ENCODE data around the gene ZNF189. TPM values are rescaled to one million over a fixed set of nuclear protein-coding genes. Genes with fewer than 3 reads are reported as not detected.

The ZNF189 gene
- 6.7 and 13.4 TPM in 2 replicates for total RNA-seq

DNA sequence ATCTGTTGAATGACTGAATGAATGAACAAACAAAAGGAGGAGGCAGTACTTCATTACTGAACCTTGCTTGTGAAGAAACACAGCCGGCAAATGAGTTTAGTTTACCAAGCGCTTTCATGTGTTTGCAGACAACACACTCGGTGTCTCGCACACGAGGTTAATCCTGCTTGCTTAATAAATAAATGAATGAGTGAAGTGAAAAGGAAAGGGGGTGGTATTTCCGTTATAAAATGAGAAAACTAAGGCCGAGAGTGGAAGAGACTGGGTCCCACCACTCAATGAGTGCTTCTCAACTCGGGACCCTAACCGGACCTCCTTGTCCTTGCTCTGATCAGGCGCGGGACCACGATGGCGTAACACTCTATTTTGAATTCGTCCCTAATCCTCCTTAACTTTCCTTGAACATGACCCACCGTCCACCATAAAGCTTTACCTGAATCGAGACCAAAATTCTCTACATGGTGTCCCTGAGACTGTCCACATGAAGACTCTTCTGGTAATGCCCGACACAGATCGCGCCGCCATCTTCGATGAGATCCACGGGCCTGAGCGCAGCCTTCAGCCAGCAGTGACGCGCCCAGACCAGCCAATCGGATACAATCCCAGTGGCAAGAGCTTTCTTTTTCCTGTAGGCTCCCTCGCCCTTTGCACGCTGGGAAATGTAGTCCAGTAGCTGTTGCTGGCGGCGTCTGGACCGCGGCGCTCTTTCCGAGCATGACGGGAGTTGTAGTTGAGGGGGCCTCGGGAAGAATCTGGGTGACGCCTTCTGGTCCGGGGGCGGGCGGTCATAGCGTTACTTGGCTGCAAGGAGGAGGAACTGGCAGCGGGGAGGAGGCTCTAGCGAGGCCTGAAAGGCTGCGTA, at the start of gene ZNF189, which contains the start of gene MRPL50:
Gene ZNF189, plus strand, starts transcription at position 784 of the 862 bp plus-strand sequence. CDS start 306 bp downstream, outside the sequence.
Gene MRPL50, minus strand, starts transcription at position 551 of the 862 bp plus-strand sequence. Its CDS starts 26 bp downstream, at position 525.

DNA sequence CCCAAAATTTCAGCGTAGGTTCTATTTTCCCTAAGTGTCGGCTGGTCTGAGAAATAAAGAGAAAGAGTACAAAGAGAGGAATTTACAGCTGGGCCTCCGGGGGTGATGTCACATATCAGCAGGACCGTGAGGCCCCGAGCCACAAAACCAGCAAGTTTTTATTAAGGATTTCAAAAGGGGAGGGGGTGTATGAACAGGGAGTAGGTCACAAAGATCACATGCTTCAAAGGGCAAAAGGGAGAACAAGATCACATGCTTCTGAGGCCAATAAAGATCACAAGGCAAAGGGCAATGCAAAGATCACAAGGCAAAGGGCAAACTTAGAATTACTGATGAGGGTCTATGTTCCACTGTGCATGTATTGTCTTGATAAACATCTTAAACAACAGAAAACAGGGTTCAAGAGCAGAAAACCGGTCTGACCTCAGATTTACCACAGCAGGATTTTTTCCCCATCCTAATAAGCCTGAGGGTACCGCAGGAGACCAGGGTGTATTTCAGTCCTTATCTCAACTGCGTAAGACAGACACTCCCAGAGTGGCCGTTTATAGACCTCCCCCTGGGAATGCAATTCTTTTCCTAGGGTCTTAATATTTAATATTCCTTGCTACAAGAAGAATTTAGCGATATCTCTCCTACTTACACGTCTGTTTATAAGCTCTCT, 13.6 kb upstream of the ZNF189 start, which contains the start of gene BAAT:
Gene BAAT, minus strand, starts transcription at position 134 of the 664 bp plus-strand sequence. CDS start 13,602 bp downstream, outside the sequence.

DNA sequence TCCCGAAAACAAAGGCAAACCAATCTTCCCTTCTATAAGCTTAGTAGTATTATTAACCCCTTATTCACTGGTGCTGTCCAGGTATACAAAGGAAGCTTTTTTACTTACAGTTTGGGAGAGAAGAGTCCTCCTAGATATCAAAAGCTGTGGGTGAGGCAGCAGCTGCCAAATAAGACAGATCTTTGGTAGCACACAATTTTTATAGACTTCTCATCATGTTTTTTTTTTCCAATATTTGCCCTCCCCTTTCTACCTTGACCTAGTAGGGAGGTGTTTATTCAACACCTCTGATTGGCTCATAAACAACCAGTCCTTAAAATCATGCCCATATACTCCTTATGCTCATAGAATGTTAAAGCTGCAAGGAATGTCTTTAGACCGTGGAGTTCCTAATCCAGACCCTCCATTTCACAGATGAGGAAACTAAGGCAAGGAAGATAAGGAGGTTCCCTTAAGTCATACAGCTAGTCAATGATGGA, 37.0 kb downstream of the ZNF189 start, which contains the start of gene ALDOB:
Gene ALDOB, minus strand, starts transcription at position 174 of the 479 bp plus-strand sequence. CDS start 4,887 bp downstream, outside the sequence.

Other genes with a start within 250 kb of the ZNF189 start
- 0.16 TPM in 1 of 2 replicates, not detected in the other for gene BAAT, start 13.8 kb upstream of the ZNF189 start, total RNA-seq
- 6.0 and 7.8 TPM in 2 replicates for gene MRPL50, start 233 bp upstream of the ZNF189 start, total RNA-seq
- not detected in 2 replicates for gene ALDOB, start 36.9 kb downstream of the ZNF189 start, total RNA-seq
- gene RNF20, start 135.0 kb downstream of the ZNF189 start, total RNA-seq, result 9.6 and 15.1 TPM in 2 replicates
- gene PPP3R2, start 196.1 kb downstream of the ZNF189 start, total RNA-seq, result not detected in 2 replicates

All from cardiac atrium fibroblast (primary cell).